PC-3 (cell line): ENCODE data around the gene DNM3.

ENCODE experiments used
- CTCF ChIP-seq: fragments of 300-600 bp; sonication (generic); conservative IDR thresholded peaks from 2 replicates; pipeline ENCODE4 v1.5.1; 2017; ENCODE audit warnings: antibody characterized with exemption, low read depth, mild to moderate bottlenecking, low read length
- EZH2 ChIP-seq: fragments of 300-600 bp; sonication (generic); IDR thresholded peaks from one replicate; pipeline ENCODE4 v1.6.1; 2017; ENCODE audit warnings: antibody characterized with exemption, mild to moderate bottlenecking, low read length; ENCODE audit not compliant: unreplicated experiment
- EZH2phosphoT487 ChIP-seq: fragments of 300-600 bp; sonication (generic); IDR thresholded peaks from 2 replicates; pipeline ENCODE4 v1.6.1; 2018; ENCODE audit warnings: mild to moderate bottlenecking, antibody characterized with exemption, low read length, borderline replicate concordance

DNA sequence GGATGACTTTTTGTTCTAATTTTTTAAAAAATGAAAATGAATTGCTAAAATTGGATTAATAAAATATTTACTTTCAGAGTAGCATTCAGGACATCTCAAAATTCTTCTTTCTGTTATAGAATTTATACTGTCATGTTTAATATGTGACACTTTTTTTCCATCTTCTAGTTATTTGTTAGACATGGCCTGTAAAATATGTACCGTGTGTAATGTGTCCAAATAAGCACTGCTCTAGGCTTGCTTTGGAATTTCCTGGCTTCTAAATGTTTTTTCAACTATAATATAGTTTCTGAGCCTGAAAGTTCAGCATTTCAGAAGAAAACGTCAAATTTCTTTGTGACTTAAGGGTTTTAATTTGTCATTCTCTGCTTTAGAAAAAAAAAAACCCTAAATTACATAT is 243.6 kb downstream of the DNM3 start:
- no peak for TF ChIP-seq EZH2
- TF ChIP-seq CTCF = no peak
- no peak for TF ChIP-seq EZH2phosphoT487
